Muscle layer of duodenum (tissue), 2 donors: ENCODE data around the gene SIRPA.

Source experiments
- H3K27ac ChIP-seq: one replicate; pipeline ENCODE4 v1.7.0; 2013; ENCODE audit warnings: mild to moderate bottlenecking, low read length
- H3K27me3 ChIP-seq: one replicate; pipeline ENCODE4 v1.7.0; 2013; ENCODE audit warnings: low read depth, mild to moderate bottlenecking, control low read depth, low read length
- H3K36me3 ChIP-seq, 2 donors: one replicate each; pipeline ENCODE4 v1.7.0; 2013; ENCODE audit warnings: low read length in 2 of 2, control low read depth in 1 of 2, mild to moderate bottlenecking in 1 of 2; ENCODE audit not compliant: insufficient read depth in 2 of 2, control insufficient read depth in 1 of 2
- H3K4me1 ChIP-seq, 2 donors: one replicate each; pipeline ENCODE4 v1.7.0; 2013; ENCODE audit warnings: low read length in 2 of 2, mild to moderate bottlenecking in 2 of 2, control low read depth in 1 of 2, moderate library complexity in 1 of 2; ENCODE audit not compliant: insufficient read depth in 2 of 2, control insufficient read depth in 1 of 2
- H3K4me3 ChIP-seq, 2 donors: one replicate each; pipeline ENCODE4 v1.7.0; 2013; ENCODE audit warnings: low read length in 2 of 2, low read depth in 1 of 2, mild to moderate bottlenecking in 1 of 2
- H3K9me3 ChIP-seq, 2 donors: one replicate each; pipeline ENCODE4 v1.7.0; 2013; ENCODE audit warnings: low read length in 2 of 2, control low read depth in 1 of 2, mild to moderate bottlenecking in 1 of 2; ENCODE audit not compliant: control insufficient read depth in 1 of 2
- donor health status: healthy.

Gene SIRPA

GRCh38 chr20:1870792-1871550 lies 24.2 kb upstream of the SIRPA start:
- Histone ChIP-seq H3K27me3 (no peaks in the 10 kb centered on the region), H3K4me3 (no peak overlapping the region), H3K36me3 (no peaks in the 10 kb centered on the region), H3K9me3 (no peaks in the 10 kb centered on the region), H3K4me1 (no peaks in the 10 kb centered on the region), H3K27ac (no peak overlapping the region)

GRCh38 chr20:1871807-1872458 lies 23.3 kb upstream of the SIRPA start:
- Histone ChIP-seq H3K4me1 (no peaks in the 10 kb centered on the region), H3K36me3 (no peaks in the 10 kb centered on the region), H3K27me3 (no peaks in the 10 kb centered on the region), H3K27ac (no peak overlapping the region), H3K4me3 (no peak overlapping the region), H3K9me3 (no peaks in the 10 kb centered on the region)

GRCh38 chr20:1872459-1873097 lies 22.6 kb upstream of the SIRPA start:
- Histone ChIP-seq H3K9me3 (no peaks in the 10 kb centered on the region), H3K36me3 (no peaks in the 10 kb centered on the region), H3K27me3 (no peaks in the 10 kb centered on the region), H3K4me1 (no peaks in the 10 kb centered on the region), H3K27ac (no peak overlapping the region), H3K4me3 (no peak overlapping the region)

GRCh38 chr20:1874450-1875182 lies 20.6 kb upstream of the SIRPA start:
- no peaks in the 10 kb centered on the region for H3K4me1 ChIP-seq
- H3K4me3 ChIP-seq, result no peak overlapping the region
- no peak overlapping the region for H3K27ac ChIP-seq
- no peaks in the 10 kb centered on the region for H3K9me3 ChIP-seq
- peaks cover 6% of the 10 kb centered on the region for H3K27me3 ChIP-seq
- no peaks in the 10 kb centered on the region for H3K36me3 ChIP-seq

- Histone ChIP-seq H3K27me3 (peaks cover 6% of the 10 kb centered on the region), H3K9me3 (no peaks in the 10 kb centered on the region), H3K4me3 (no peak overlapping the region), H3K27ac (no peak overlapping the region), H3K36me3 (no peaks in the 10 kb centered on the region), H3K4me1 (no peaks in the 10 kb centered on the region)
Observed at GRCh38 chr20:1875183-1875554, 20.0 kb upstream of the SIRPA start.

- H3K27me3 ChIP-seq, result peaks cover 6% of the 10 kb centered on the region
- no peak overlapping the region for H3K4me3 ChIP-seq
- no peaks in the 10 kb centered on the region for H3K36me3 ChIP-seq
- no peaks in the 10 kb centered on the region for H3K9me3 ChIP-seq
- no peaks in the 10 kb centered on the region for H3K4me1 ChIP-seq
- H3K27ac ChIP-seq, result no peak overlapping the region
Observed at GRCh38 chr20:1875762-1876161, 19.4 kb upstream of the SIRPA start.

- H3K4me3 ChIP-seq, result no peak overlapping the region
- no peak overlapping the region for H3K27ac ChIP-seq
- peaks cover 0 to 6% of the 10 kb centered on the region in 2 donors for H3K4me1 ChIP-seq
- H3K27me3 ChIP-seq, result peaks cover 6% of the 10 kb centered on the region
- H3K9me3 ChIP-seq, result no peaks in the 10 kb centered on the region
- H3K36me3 ChIP-seq, result no peaks in the 10 kb centered on the region
Observed at GRCh38 chr20:1876217-1876921, 18.8 kb upstream of the SIRPA start.

GRCh38 chr20:1876975-1877608 lies 18.1 kb upstream of the SIRPA start:
- H3K4me3 ChIP-seq, result no peak overlapping the region
- peaks cover 0 to 10% of the 10 kb centered on the region in 2 donors for H3K4me1 ChIP-seq
- no peaks in the 10 kb centered on the region for H3K36me3 ChIP-seq
- no peak overlapping the region for H3K27ac ChIP-seq
- no peaks in the 10 kb centered on the region for H3K9me3 ChIP-seq
- H3K27me3 ChIP-seq, result peaks cover 6% of the 10 kb centered on the region

GRCh38 chr20:1877609-1878200 lies 17.5 kb upstream of the SIRPA start:
- Histone ChIP-seq H3K4me3 (no peak overlapping the region), H3K27me3 (peaks cover 6% of the 10 kb centered on the region), H3K4me1 (peaks cover 0 to 10% of the 10 kb centered on the region in 2 donors), H3K36me3 (no peaks in the 10 kb centered on the region), H3K9me3 (no peaks in the 10 kb centered on the region), H3K27ac (no peak overlapping the region)

- H3K4me1 ChIP-seq, result peaks cover 0 to 16% of the 10 kb centered on the region in 2 donors
- no peaks in the 10 kb centered on the region for H3K9me3 ChIP-seq
- H3K27me3 ChIP-seq, result peaks cover 6% of the 10 kb centered on the region
- no peaks in the 10 kb centered on the region for H3K36me3 ChIP-seq
- no peak overlapping the region for H3K4me3 ChIP-seq
- no peak overlapping the region for H3K27ac ChIP-seq
Observed at GRCh38 chr20:1879369-1879768, 15.8 kb upstream of the SIRPA start.
